H9 (cell line): Measurements from ENCODE around the gene TENM3. TPM values are rescaled to one million over a fixed set of nuclear protein-coding genes. Genes with fewer than 3 reads are reported as not detected.

ENCODE experiments used
- DNase-seq: peaks from one replicate; pipeline ENCODE4 v3.0.0-alpha.2; 2017
- H2AFZ ChIP-seq: one replicate; pipeline ENCODE4 v1.6.1; 2013; ENCODE audit warnings: mild to moderate bottlenecking, low read length, control low read depth, moderate library complexity
- H2AK5ac ChIP-seq: 2 replicates; pipeline ENCODE4 v1.6.1; 2013; ENCODE audit warnings: low read length, control low read depth, mixed read lengths; ENCODE audit not compliant: insufficient read length
- H2BK120ac ChIP-seq: one replicate; pipeline ENCODE4 v1.6.1; 2013; ENCODE audit warnings: low read depth, mild to moderate bottlenecking, low read length, control low read depth, inconsistent platforms; ENCODE audit not compliant: poor library complexity, severe bottlenecking
- H2BK12ac ChIP-seq: 2 replicates; pipeline ENCODE4 v1.6.1; 2013; ENCODE audit warnings: low read length, control low read depth, mixed read lengths, low read depth; ENCODE audit not compliant: insufficient read length
- H2BK15ac ChIP-seq: 2 replicates; pipeline ENCODE4 v1.6.1; 2013; ENCODE audit warnings: low read depth, low read length, control low read depth
- H2BK20ac ChIP-seq: one replicate; pipeline ENCODE4 v1.6.1; 2013; ENCODE audit warnings: low read depth, mild to moderate bottlenecking, low read length, control low read depth, inconsistent platforms; ENCODE audit not compliant: poor library complexity, severe bottlenecking
- H2BK5ac ChIP-seq: 2 replicates; pipeline ENCODE4 v1.6.1; 2013; ENCODE audit warnings: low read length, control low read depth, mixed read lengths; ENCODE audit not compliant: insufficient read length
- H3K14ac ChIP-seq: 2 replicates; pipeline ENCODE4 v1.6.1; 2013; ENCODE audit warnings: low read length, control low read depth; ENCODE audit not compliant: insufficient read depth
- H3K18ac ChIP-seq: 2 replicates; pipeline ENCODE4 v1.6.1; 2013; ENCODE audit warnings: low read depth, mild to moderate bottlenecking, mixed read lengths, low read length, control low read depth; ENCODE audit not compliant: insufficient read length
- H3K23ac ChIP-seq: 2 replicates; pipeline ENCODE4 v1.6.1; 2013; ENCODE audit warnings: low read length, control low read depth, mixed read lengths, low read depth; ENCODE audit not compliant: insufficient read length
- H3K23me2 ChIP-seq: 2 replicates; pipeline ENCODE4 v1.6.1; 2013; ENCODE audit warnings: low read depth, mild to moderate bottlenecking, mixed read lengths, low read length, control low read depth; ENCODE audit not compliant: insufficient read length, poor library complexity, severe bottlenecking
- H3K27ac ChIP-seq: 2 replicates; pipeline ENCODE4 v1.5.1; 2013; ENCODE audit warnings: low read length, control low read depth, mixed read lengths, low read depth; ENCODE audit not compliant: insufficient read length
- H3K27me3 ChIP-seq: 2 replicates; pipeline ENCODE4 v1.6.1; 2013; ENCODE audit warnings: low read length, control low read depth, inconsistent platforms; ENCODE audit not compliant: insufficient read depth
- H3K4ac ChIP-seq: 2 replicates; pipeline ENCODE4 v1.6.1; 2013; ENCODE audit warnings: low read depth, mild to moderate bottlenecking, control low read depth, inconsistent platforms, low read length, moderate library complexity
- H3K4me1 ChIP-seq: 2 replicates; pipeline ENCODE4 v1.6.1; 2013; ENCODE audit warnings: low read length, control low read depth, inconsistent platforms; ENCODE audit not compliant: insufficient read depth
- H3K4me2 ChIP-seq: 2 replicates; pipeline ENCODE4 v1.6.1; 2013; ENCODE audit warnings: low read length, control low read depth, mixed read lengths; ENCODE audit not compliant: insufficient read length, insufficient read depth
- H3K56ac ChIP-seq: 2 replicates; pipeline ENCODE4 v1.6.1; 2013; ENCODE audit warnings: low read depth, mild to moderate bottlenecking, mixed read lengths, low read length, control low read depth; ENCODE audit not compliant: insufficient read length
- H3K79me1 ChIP-seq: 2 replicates; pipeline ENCODE4 v1.6.1; 2013; ENCODE audit warnings: low read depth, mild to moderate bottlenecking, moderate library complexity, low read length, control low read depth, inconsistent platforms; ENCODE audit not compliant: insufficient read depth, poor library complexity, severe bottlenecking
- H3K79me2 ChIP-seq: 2 replicates; pipeline ENCODE4 v1.6.1; 2013; ENCODE audit warnings: low read length, control low read depth, inconsistent platforms; ENCODE audit not compliant: insufficient read depth
- H3K9ac ChIP-seq: 2 replicates; pipeline ENCODE4 v1.6.1; 2013; ENCODE audit warnings: low read length, control low read depth, mixed read lengths; ENCODE audit not compliant: insufficient read length; ENCODE audit errors: extremely low read depth
- H3K9me3 ChIP-seq: one replicate; pipeline ENCODE4 v1.6.1; 2013; ENCODE audit warnings: low read depth, low read length, inconsistent platforms; ENCODE audit not compliant: control insufficient read depth
- H3T11ph ChIP-seq: one replicate; pipeline ENCODE4 v1.6.1; 2013; ENCODE audit warnings: mild to moderate bottlenecking, low read length, control low read depth, inconsistent platforms
- H4K20me1 ChIP-seq: one replicate; pipeline ENCODE4 v1.6.1; 2013; ENCODE audit not compliant: control insufficient read depth, insufficient read length, insufficient read depth
- H4K5ac ChIP-seq: 2 replicates; pipeline ENCODE4 v1.6.1; 2013; ENCODE audit warnings: low read depth, mild to moderate bottlenecking, mixed read lengths, low read length, control low read depth; ENCODE audit not compliant: insufficient read length
- H4K8ac ChIP-seq: replicated peaks from 2 replicates; pipeline ENCODE4 v1.6.1; 2013; ENCODE audit warnings: low read length, control low read depth, mixed read lengths, low read depth; ENCODE audit not compliant: insufficient read length
- H4K91ac ChIP-seq: 2 replicates; pipeline ENCODE4 v1.6.1; 2013; ENCODE audit warnings: low read depth, mild to moderate bottlenecking, moderate library complexity, mixed read lengths, low read length, control low read depth; ENCODE audit not compliant: insufficient read length
- H3K27ac Mint-ChIP-seq, 3 experiments: 2 replicates in 2 of 3; 3 replicates in 1 of 3; pipeline ENCODE4 v1.8.0; 2020 to 2021; ENCODE audit warnings: mixed read lengths in 3 of 3, mild to moderate bottlenecking in 1 of 3, moderate library complexity in 1 of 3
- H3K27me3 Mint-ChIP-seq: 2 replicates; pipeline ENCODE4 v1.8.0; 2021; ENCODE audit warnings: low read depth, mild to moderate bottlenecking, moderate library complexity, mixed read lengths
- H3K36me3 Mint-ChIP-seq, 3 experiments: 2 replicates in 2 of 3; 3 replicates in 1 of 3; pipeline ENCODE4 v1.8.0; 2020 to 2021; ENCODE audit warnings: low read depth in 3 of 3, mixed read lengths in 3 of 3; ENCODE audit not compliant: insufficient read depth in 1 of 3
- H3K4me1 Mint-ChIP-seq, 2 experiments: 2 replicates each; pipeline ENCODE4 v1.8.0; 2020; ENCODE audit warnings: mixed read lengths in 2 of 2
- H3K4me3 Mint-ChIP-seq, 2 experiments: 2 replicates in 1 of 2; 3 replicates in 1 of 2; pipeline ENCODE4 v1.8.0; 2020 to 2021; ENCODE audit warnings: mild to moderate bottlenecking in 2 of 2, mixed read lengths in 2 of 2, moderate library complexity in 1 of 2
- H3K9me3 Mint-ChIP-seq, 2 experiments: 2 replicates in 1 of 2; 3 replicates in 1 of 2; pipeline ENCODE4 v1.8.0; 2020; ENCODE audit warnings: mild to moderate bottlenecking in 2 of 2, mixed read lengths in 2 of 2, moderate library complexity in 1 of 2
- WGBS: extraction: QIAGEN DNeasy Blood & Tissue Kit; methylation state at CpG from one replicate; pipeline ENCODE4 v1.1.7; 2013; ENCODE audit warnings: missing lambda C conversion rate, low lambda C conversion rate, mixed read lengths; ENCODE audit not compliant: insufficient read length; ENCODE audit errors: extremely low coverage; 5-methylcytosine and 5-hydroxymethylcytosine counted together
- total RNA-seq: library from RNA; stranded (reverse); gene quantifications from 2 replicates; pipeline ENCODE4 v1.2.1, GENCODE V29; 2021
- TF ChIP-seq, protein P1 (sequence below): fragments of 200-600 bp; sonication (generic); conservative IDR thresholded peaks from 3 replicates; pipeline ENCODE4 v1.8.0; 2021; ENCODE audit warnings: antibody characterized with exemption, mild to moderate bottlenecking

TENM3 gene
- total RNA-seq, 1 experiment from 2014 or later = 49.6 TPM

DNA sequence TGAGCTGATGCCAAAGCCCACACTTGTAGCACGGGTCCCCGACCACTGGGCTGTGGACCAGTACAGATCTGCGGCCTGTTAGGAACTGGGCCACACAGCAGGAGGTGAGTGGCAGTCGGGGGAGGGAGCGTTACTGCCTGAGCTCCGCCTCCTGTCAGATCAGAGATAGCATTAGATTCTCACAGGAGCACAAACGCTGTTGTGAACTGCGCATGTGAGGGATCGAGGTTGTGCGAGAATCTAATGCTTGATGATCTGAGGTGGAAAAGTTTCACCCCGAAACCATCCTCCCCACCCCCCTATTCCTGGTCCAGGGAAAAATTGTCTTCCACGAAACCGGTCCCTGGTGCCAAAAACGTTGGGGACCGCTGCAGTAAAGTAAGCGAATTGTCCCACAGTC lies 382.0 kb downstream of the TENM3 start:
- Histone ChIP-seq H4K8ac (no peak overlapping the region), H3K4me2 (no peak overlapping the region), H3K14ac (no peak overlapping the region), H4K5ac (no peak overlapping the region), H2AFZ (no peak overlapping the region), H2AK5ac (no peak overlapping the region), H3K56ac (no peak overlapping the region), H3K27me3 (no peaks in the 10 kb centered on the region), H3K9me3 (no peaks in the 10 kb centered on the region), H2BK20ac (no peak overlapping the region), H2BK5ac (no peak overlapping the region), H3K9ac (no peak overlapping the region), H3K18ac (no peak overlapping the region), H3K79me2 (no peaks in the 10 kb centered on the region), H3K27ac (no peak overlapping the region), H3K4ac (no peak overlapping the region), H4K20me1 (no peaks in the 10 kb centered on the region), H2BK12ac (no peak overlapping the region), H3T11ph (no peak overlapping the region), H2BK120ac (no peak overlapping the region), H3K79me1 (no peaks in the 10 kb centered on the region), H4K91ac (no peak overlapping the region), H3K4me1 (no peaks in the 10 kb centered on the region), H3K23ac (no peak overlapping the region), H2BK15ac (no peak overlapping the region), H3K23me2 (no peaks in the 10 kb centered on the region)
- H3K4me1 Mint-ChIP-seq = peaks cover 19 to 20% of the 10 kb centered on the region in 2 experiments
- DNase-seq = no peak
- no peak overlapping the region for H3K27ac Mint-ChIP-seq
- TF ChIP-seq, protein P1, sequence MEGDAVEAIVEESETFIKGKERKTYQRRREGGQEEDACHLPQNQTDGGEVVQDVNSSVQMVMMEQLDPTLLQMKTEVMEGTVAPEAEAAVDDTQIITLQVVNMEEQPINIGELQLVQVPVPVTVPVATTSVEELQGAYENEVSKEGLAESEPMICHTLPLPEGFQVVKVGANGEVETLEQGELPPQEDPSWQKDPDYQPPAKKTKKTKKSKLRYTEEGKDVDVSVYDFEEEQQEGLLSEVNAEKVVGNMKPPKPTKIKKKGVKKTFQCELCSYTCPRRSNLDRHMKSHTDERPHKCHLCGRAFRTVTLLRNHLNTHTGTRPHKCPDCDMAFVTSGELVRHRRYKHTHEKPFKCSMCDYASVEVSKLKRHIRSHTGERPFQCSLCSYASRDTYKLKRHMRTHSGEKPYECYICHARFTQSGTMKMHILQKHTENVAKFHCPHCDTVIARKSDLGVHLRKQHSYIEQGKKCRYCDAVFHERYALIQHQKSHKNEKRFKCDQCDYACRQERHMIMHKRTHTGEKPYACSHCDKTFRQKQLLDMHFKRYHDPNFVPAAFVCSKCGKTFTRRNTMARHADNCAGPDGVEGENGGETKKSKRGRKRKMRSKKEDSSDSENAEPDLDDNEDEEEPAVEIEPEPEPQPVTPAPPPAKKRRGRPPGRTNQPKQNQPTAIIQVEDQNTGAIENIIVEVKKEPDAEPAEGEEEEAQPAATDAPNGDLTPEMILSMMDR = no peak
- H3K27me3 Mint-ChIP-seq = no peaks in the 10 kb centered on the region; the same call in 1 of the 2 replicates
- WGBS = no CpG with 5 or more reads among the region's 16 CpGs
- H3K36me3 Mint-ChIP-seq = peaks cover 0 to 16% (median 13%) of the 10 kb centered on the region in 3 experiments; a peak in 6 of 7 replicates
- H3K9me3 Mint-ChIP-seq = no peaks in the 10 kb centered on the region
- no peak overlapping the region for H3K4me3 Mint-ChIP-seq
